ENCODE measurements around the gene PARD3. TPM values are rescaled to one million over a fixed set of nuclear protein-coding genes. Genes with fewer than 3 reads are reported as not detected.

Gene PARD3
- total RNA-seq, 1 experiment from 2014 or later = not detected

- Histone ChIP-seq H3K79me2 (ENCODE audit: low read length) (no peaks in the 10 kb centered on the region), H3K27me3 (ENCODE audit: low read length) (no peaks in the 10 kb centered on the region), H4K20me1 (ENCODE audit: insufficient read depth, low read depth, low read length) (no peaks in the 10 kb centered on the region), H2AFZ (ENCODE audit: low read length) (no peak overlapping the region), H3K4me3 (ENCODE audit: low read length) (no peak overlapping the region), H3K9ac (ENCODE audit: low read length) (no peak overlapping the region), H3K36me3 (ENCODE audit: insufficient read depth, low read length) (no peaks in the 10 kb centered on the region), H3K9me2 (replicated peaks; ENCODE audit: insufficient read depth, low read length) (no peaks in the 10 kb centered on the region), H3K4me1 (ENCODE audit: low read length) (no peaks in the 10 kb centered on the region), H3K4me2 (ENCODE audit: low read depth, low read length, poor library complexity, severe bottlenecking) (no peak overlapping the region), H3K27ac (ENCODE audit: low read length) (no peak overlapping the region), H3K9me3 (ENCODE audit: low read length) (no peaks in the 10 kb centered on the region)
- DNase-seq = no peak
Observed at GRCh38 chr10:34606890-34607289, 208.2 kb downstream of the PARD3 start.

GRCh38 chr10:34602478-34602877 lies 212.6 kb downstream of the PARD3 start:
- no peaks in the 10 kb centered on the region for H3K9me3 ChIP-seq (ENCODE audit: low read length)
- no peaks in the 10 kb centered on the region for H3K79me2 ChIP-seq (ENCODE audit: low read length)
- H3K27me3 ChIP-seq (ENCODE audit: low read length) = no peaks in the 10 kb centered on the region
- no peaks in the 10 kb centered on the region for H3K36me3 ChIP-seq (ENCODE audit: insufficient read depth, low read length)
- no peak for DNase-seq
- H4K20me1 ChIP-seq (ENCODE audit: insufficient read depth, low read depth, low read length) = no peaks in the 10 kb centered on the region
- H2AFZ ChIP-seq (ENCODE audit: low read length) = no peak overlapping the region
- no peak overlapping the region for H3K9ac ChIP-seq (ENCODE audit: low read length)
- no peak overlapping the region for H3K27ac ChIP-seq (ENCODE audit: low read length)
- H3K4me2 ChIP-seq (ENCODE audit: low read depth, low read length, poor library complexity, severe bottlenecking) = no peak overlapping the region
- no peaks in the 10 kb centered on the region for H3K9me2 ChIP-seq (replicated peaks; ENCODE audit: insufficient read depth, low read length)
- no peak overlapping the region for H3K4me3 ChIP-seq (ENCODE audit: low read length)
- no peaks in the 10 kb centered on the region for H3K4me1 ChIP-seq (ENCODE audit: low read length)

- Histone ChIP-seq H3K27me3 (ENCODE audit: low read length) (no peaks in the 10 kb centered on the region), H3K9ac (ENCODE audit: low read length) (no peak overlapping the region), H3K9me2 (replicated peaks; ENCODE audit: insufficient read depth, low read length) (no peaks in the 10 kb centered on the region), H3K27ac (ENCODE audit: low read length) (no peak overlapping the region), H3K4me3 (ENCODE audit: low read length) (no peak overlapping the region), H3K4me1 (ENCODE audit: low read length) (no peaks in the 10 kb centered on the region), H2AFZ (ENCODE audit: low read length) (no peak overlapping the region), H3K9me3 (ENCODE audit: low read length) (no peaks in the 10 kb centered on the region), H3K79me2 (ENCODE audit: low read length) (no peaks in the 10 kb centered on the region), H3K36me3 (ENCODE audit: insufficient read depth, low read length) (no peaks in the 10 kb centered on the region), H4K20me1 (ENCODE audit: insufficient read depth, low read depth, low read length) (no peaks in the 10 kb centered on the region), H3K4me2 (ENCODE audit: low read depth, low read length, poor library complexity, severe bottlenecking) (no peak overlapping the region)
- no peak for DNase-seq
Observed at GRCh38 chr10:34601691-34602090, 213.4 kb downstream of the PARD3 start.

GRCh38 chr10:34599026-34599795 lies 215.9 kb downstream of the PARD3 start:
- H3K9me3 ChIP-seq (ENCODE audit: low read length) = no peaks in the 10 kb centered on the region
- no peak for DNase-seq
- H3K27ac ChIP-seq (ENCODE audit: low read length) = no peak overlapping the region
- no peaks in the 10 kb centered on the region for H3K9me2 ChIP-seq (replicated peaks; ENCODE audit: insufficient read depth, low read length)
- H3K4me1 ChIP-seq (ENCODE audit: low read length) = no peaks in the 10 kb centered on the region
- no peak overlapping the region for H3K9ac ChIP-seq (ENCODE audit: low read length)
- no peaks in the 10 kb centered on the region for H3K27me3 ChIP-seq (ENCODE audit: low read length)
- H3K4me2 ChIP-seq (ENCODE audit: low read depth, low read length, poor library complexity, severe bottlenecking) = no peak overlapping the region
- H4K20me1 ChIP-seq (ENCODE audit: insufficient read depth, low read depth, low read length) = no peaks in the 10 kb centered on the region
- H2AFZ ChIP-seq (ENCODE audit: low read length) = no peak overlapping the region
- no peak overlapping the region for H3K4me3 ChIP-seq (ENCODE audit: low read length)
- no peaks in the 10 kb centered on the region for H3K36me3 ChIP-seq (ENCODE audit: insufficient read depth, low read length)
- H3K79me2 ChIP-seq (ENCODE audit: low read length) = no peaks in the 10 kb centered on the region

- H3K4me1 ChIP-seq (ENCODE audit: low read length) = no peaks in the 10 kb centered on the region
- H3K79me2 ChIP-seq (ENCODE audit: low read length) = no peaks in the 10 kb centered on the region
- H3K27me3 ChIP-seq (ENCODE audit: low read length) = no peaks in the 10 kb centered on the region
- H3K4me2 ChIP-seq (ENCODE audit: low read depth, low read length, poor library complexity, severe bottlenecking) = no peak overlapping the region
- no peaks in the 10 kb centered on the region for H3K9me3 ChIP-seq (ENCODE audit: low read length)
- no peak overlapping the region for H3K9ac ChIP-seq (ENCODE audit: low read length)
- no peak overlapping the region for H3K4me3 ChIP-seq (ENCODE audit: low read length)
- H4K20me1 ChIP-seq (ENCODE audit: insufficient read depth, low read depth, low read length) = no peaks in the 10 kb centered on the region
- no peak overlapping the region for H3K27ac ChIP-seq (ENCODE audit: low read length)
- no peak for DNase-seq
- H3K9me2 ChIP-seq (replicated peaks; ENCODE audit: insufficient read depth, low read length) = no peaks in the 10 kb centered on the region
- H3K36me3 ChIP-seq (ENCODE audit: insufficient read depth, low read length) = no peaks in the 10 kb centered on the region
- H2AFZ ChIP-seq (ENCODE audit: low read length) = no peak overlapping the region
Observed at GRCh38 chr10:34596351-34596750, 218.7 kb downstream of the PARD3 start.

GRCh38 chr10:34593930-34594329 lies 221.2 kb downstream of the PARD3 start:
- no peaks in the 10 kb centered on the region for H3K9me3 ChIP-seq (ENCODE audit: low read length)
- H3K79me2 ChIP-seq (ENCODE audit: low read length) = no peaks in the 10 kb centered on the region
- H3K9me2 ChIP-seq (replicated peaks; ENCODE audit: insufficient read depth, low read length) = no peaks in the 10 kb centered on the region
- no peaks in the 10 kb centered on the region for H3K27me3 ChIP-seq (ENCODE audit: low read length)
- no peak overlapping the region for H3K9ac ChIP-seq (ENCODE audit: low read length)
- H3K4me2 ChIP-seq (ENCODE audit: low read depth, low read length, poor library complexity, severe bottlenecking) = no peak overlapping the region
- no peak overlapping the region for H3K4me3 ChIP-seq (ENCODE audit: low read length)
- H3K27ac ChIP-seq (ENCODE audit: low read length) = no peak overlapping the region
- no peaks in the 10 kb centered on the region for H3K4me1 ChIP-seq (ENCODE audit: low read length)
- no peak overlapping the region for H2AFZ ChIP-seq (ENCODE audit: low read length)
- H3K36me3 ChIP-seq (ENCODE audit: insufficient read depth, low read length) = no peaks in the 10 kb centered on the region
- no peak for DNase-seq
- no peaks in the 10 kb centered on the region for H4K20me1 ChIP-seq (ENCODE audit: insufficient read depth, low read depth, low read length)

GRCh38 chr10:34593374-34593890 lies 221.7 kb downstream of the PARD3 start:
- Histone ChIP-seq H3K4me1 (ENCODE audit: low read length) (no peaks in the 10 kb centered on the region), H3K9me3 (ENCODE audit: low read length) (no peaks in the 10 kb centered on the region), H3K79me2 (ENCODE audit: low read length) (no peaks in the 10 kb centered on the region), H3K27me3 (ENCODE audit: low read length) (no peaks in the 10 kb centered on the region), H3K4me3 (ENCODE audit: low read length) (no peak overlapping the region), H2AFZ (ENCODE audit: low read length) (no peak overlapping the region), H4K20me1 (ENCODE audit: insufficient read depth, low read depth, low read length) (no peaks in the 10 kb centered on the region), H3K9ac (ENCODE audit: low read length) (no peak overlapping the region), H3K36me3 (ENCODE audit: insufficient read depth, low read length) (no peaks in the 10 kb centered on the region), H3K4me2 (ENCODE audit: low read depth, low read length, poor library complexity, severe bottlenecking) (no peak overlapping the region), H3K27ac (ENCODE audit: low read length) (no peak overlapping the region), H3K9me2 (replicated peaks; ENCODE audit: insufficient read depth, low read length) (no peaks in the 10 kb centered on the region)
- DNase-seq = no peak

GRCh38 chr10:34590793-34591192 lies 224.3 kb downstream of the PARD3 start:
- Histone ChIP-seq H3K9me2 (replicated peaks; ENCODE audit: insufficient read depth, low read length) (no peaks in the 10 kb centered on the region), H2AFZ (ENCODE audit: low read length) (no peak overlapping the region), H3K79me2 (ENCODE audit: low read length) (no peaks in the 10 kb centered on the region), H3K27ac (ENCODE audit: low read length) (no peak overlapping the region), H3K9ac (ENCODE audit: low read length) (no peak overlapping the region), H3K27me3 (ENCODE audit: low read length) (no peaks in the 10 kb centered on the region), H3K4me3 (ENCODE audit: low read length) (no peak overlapping the region), H3K36me3 (ENCODE audit: insufficient read depth, low read length) (no peaks in the 10 kb centered on the region), H4K20me1 (ENCODE audit: insufficient read depth, low read depth, low read length) (no peaks in the 10 kb centered on the region), H3K4me1 (ENCODE audit: low read length) (no peaks in the 10 kb centered on the region), H3K4me2 (ENCODE audit: low read depth, low read length, poor library complexity, severe bottlenecking) (no peak overlapping the region), H3K9me3 (ENCODE audit: low read length) (no peaks in the 10 kb centered on the region)
- DNase-seq = no peak
